Ascending aorta (tissue), 2 donors: ENCODE results near the gene MAN1C1. TPM values are rescaled to one million over a fixed set of nuclear protein-coding genes. Genes with fewer than 3 reads are reported as not detected.

Experiments used
- DNase-seq, 2 donors: peaks; one replicate each; pipeline ENCODE4 v3.0.0-alpha.2; 2019; ENCODE audit warnings: low spot score in 2 of 2
- H3K27ac ChIP-seq, 2 donors: fragments of 200-600 bp; sonication (generic); one replicate each; pipeline ENCODE4 v1.5.1; 2016 to 2017; ENCODE audit warnings: mild to moderate bottlenecking in 1 of 2
- H3K27me3 ChIP-seq: fragments of 200-600 bp; sonication (generic); one replicate; pipeline ENCODE4 v1.5.1; 2017
- H3K36me3 ChIP-seq, 2 donors: fragments of 200-600 bp; sonication (generic); one replicate each; pipeline ENCODE4 v1.5.1; 2016
- H3K4me1 ChIP-seq, 2 donors: fragments of 200-600 bp; sonication (generic); one replicate each; pipeline ENCODE4 v1.5.1; 2016 to 2017; ENCODE audit warnings: mild to moderate bottlenecking in 1 of 2
- H3K4me3 ChIP-seq, 2 donors: fragments of 200-600 bp; sonication (generic); one replicate each; pipeline ENCODE4 v1.5.1; 2016 to 2017; ENCODE audit warnings: mild to moderate bottlenecking in 1 of 2
- H3K9me3 ChIP-seq, 2 donors: fragments of 200-600 bp; sonication (generic); one replicate each; pipeline ENCODE4 v1.5.1; 2016
- intact Hi-C: fragments of 100-400 bp; cut with DNase I; formaldehyde crosslinking; loops from one replicate; pipeline ENCODE4 v1.15.1; 2023
- total RNA-seq: library from RNA; depleted of rRNA; stranded (reverse); fragments of >200 nt; gene quantifications from one replicate; pipeline ENCODE4 v1.1.0, GENCODE V29; 2016
- TF ChIP-seq, protein P1 (sequence below), 3 experiments: fragments of 200-600 bp in 2 of 3; fragments of 450-650 bp in 1 of 3; sonication (generic) in 2 of 3; IDR thresholded peaks; one replicate each; pipeline ENCODE4 v1.5.1; 2016 to 2019; ENCODE audit warnings: antibody characterized with exemption in 3 of 3, mild to moderate bottlenecking in 1 of 3, moderate library complexity in 1 of 3

The MAN1C1 gene
- total RNA-seq, 1 donor from 2014 or later: 14.3 TPM

DNA sequence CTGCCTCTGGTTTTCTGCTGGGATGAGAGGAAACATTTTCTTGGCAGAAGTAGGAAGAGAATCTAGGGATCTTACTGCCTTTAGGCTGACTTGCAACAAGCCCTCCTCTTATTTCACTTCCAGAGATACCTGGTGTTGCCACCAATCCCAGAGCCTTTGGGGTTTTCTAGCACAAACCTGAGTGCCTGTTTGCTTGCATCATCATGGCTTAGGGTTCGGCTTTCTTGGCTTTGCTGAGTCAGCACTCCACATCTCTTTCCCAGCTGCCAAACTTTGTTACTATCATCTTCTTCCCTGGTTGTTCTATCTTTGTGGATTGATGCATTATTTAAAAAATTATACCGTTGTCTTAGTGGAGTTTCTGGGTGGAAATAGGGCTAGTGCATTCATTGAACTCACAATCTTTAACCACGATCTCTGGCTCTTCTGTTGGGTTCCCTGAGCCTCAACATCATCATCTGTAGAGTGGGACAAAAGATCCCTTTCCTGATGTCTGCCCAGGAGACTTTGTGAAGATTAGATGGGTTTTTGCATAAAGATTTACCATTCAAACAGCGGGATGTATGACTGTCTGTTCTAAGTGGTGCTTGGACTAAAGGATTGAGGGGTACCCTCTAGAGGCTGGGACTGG lies 106.8 kb downstream of the MAN1C1 start:
- Histone ChIP-seq H3K4me3 (no peak overlapping the region), H3K9me3 (no peaks in the 10 kb centered on the region), H3K4me1 (peaks cover 0 to 10% of the 10 kb centered on the region in 2 donors), H3K27ac (no peak overlapping the region), H3K36me3 (no peaks in the 10 kb centered on the region), H3K27me3 (no peaks in the 10 kb centered on the region)
- DNase-seq: no peak
- TF ChIP-seq, protein P1, sequence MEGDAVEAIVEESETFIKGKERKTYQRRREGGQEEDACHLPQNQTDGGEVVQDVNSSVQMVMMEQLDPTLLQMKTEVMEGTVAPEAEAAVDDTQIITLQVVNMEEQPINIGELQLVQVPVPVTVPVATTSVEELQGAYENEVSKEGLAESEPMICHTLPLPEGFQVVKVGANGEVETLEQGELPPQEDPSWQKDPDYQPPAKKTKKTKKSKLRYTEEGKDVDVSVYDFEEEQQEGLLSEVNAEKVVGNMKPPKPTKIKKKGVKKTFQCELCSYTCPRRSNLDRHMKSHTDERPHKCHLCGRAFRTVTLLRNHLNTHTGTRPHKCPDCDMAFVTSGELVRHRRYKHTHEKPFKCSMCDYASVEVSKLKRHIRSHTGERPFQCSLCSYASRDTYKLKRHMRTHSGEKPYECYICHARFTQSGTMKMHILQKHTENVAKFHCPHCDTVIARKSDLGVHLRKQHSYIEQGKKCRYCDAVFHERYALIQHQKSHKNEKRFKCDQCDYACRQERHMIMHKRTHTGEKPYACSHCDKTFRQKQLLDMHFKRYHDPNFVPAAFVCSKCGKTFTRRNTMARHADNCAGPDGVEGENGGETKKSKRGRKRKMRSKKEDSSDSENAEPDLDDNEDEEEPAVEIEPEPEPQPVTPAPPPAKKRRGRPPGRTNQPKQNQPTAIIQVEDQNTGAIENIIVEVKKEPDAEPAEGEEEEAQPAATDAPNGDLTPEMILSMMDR (IDR thresholded peaks at IDR 0.05): no peak
- intact Hi-C loops: loop anchor here (5.0 kb wide), 1 partner anchor 66 kb away; no protein-coding TSS in a partner anchor

DNA sequence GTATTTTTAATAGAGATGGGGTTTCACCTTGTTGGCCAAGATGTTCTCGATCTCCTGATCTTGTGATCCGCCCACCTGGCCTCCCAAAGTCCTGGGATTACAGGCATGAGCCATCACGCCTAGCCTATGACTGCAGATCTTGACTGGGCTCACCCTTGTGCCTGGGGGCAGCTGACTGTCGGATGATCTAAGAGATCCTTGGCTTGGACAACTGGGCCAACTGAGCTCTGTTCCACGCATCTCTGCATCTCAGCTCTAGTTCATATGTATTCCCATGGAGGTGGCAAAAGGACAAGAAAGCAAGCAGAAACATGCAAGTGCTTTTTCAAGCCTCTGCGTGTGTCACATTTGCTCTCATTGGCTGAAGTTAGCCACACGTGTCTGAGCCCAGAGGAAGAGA lies 107.6 kb downstream of the MAN1C1 start:
- Histone ChIP-seq H3K4me3 (no peak overlapping the region), H3K27me3 (no peaks in the 10 kb centered on the region), H3K4me1 (peaks cover 0 to 10% of the 10 kb centered on the region in 2 donors), H3K36me3 (no peaks in the 10 kb centered on the region), H3K9me3 (no peaks in the 10 kb centered on the region), H3K27ac (no peak overlapping the region)
- intact Hi-C loops: loop anchor here (5.0 kb wide), 1 partner anchor 67 kb away; no protein-coding TSS in a partner anchor
- DNase-seq: no peak
- TF ChIP-seq, protein P1 (IDR thresholded peaks at IDR 0.05): no peak

DNA sequence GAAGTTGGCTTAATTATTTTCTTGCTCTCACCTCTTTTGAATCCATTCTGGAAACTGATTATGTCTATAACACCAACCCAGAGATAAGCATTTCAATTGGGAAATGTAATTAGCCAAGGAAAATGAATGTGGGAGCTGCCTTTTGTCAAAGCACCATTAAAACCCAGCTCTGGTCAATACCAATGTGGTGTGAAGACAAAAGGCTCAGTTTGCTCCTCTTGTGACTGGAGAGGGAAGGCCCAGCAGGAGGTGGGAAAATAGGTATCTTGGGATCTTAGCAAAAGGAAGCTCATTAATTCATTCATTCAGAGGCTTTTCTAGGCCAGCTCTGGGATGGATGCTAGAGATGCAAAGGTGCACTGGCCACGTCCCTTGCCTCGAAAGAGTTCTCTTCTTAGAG lies 108.4 kb downstream of the MAN1C1 start:
- Histone ChIP-seq H3K9me3 (no peaks in the 10 kb centered on the region), H3K27ac (no peak overlapping the region), H3K27me3 (no peaks in the 10 kb centered on the region), H3K4me3 (no peak overlapping the region), H3K4me1 (peaks cover 0 to 10% of the 10 kb centered on the region in 2 donors), H3K36me3 (no peaks in the 10 kb centered on the region)
- TF ChIP-seq, protein P1 (IDR thresholded peaks at IDR 0.05): no peak
- intact Hi-C loops: loop anchor here (5.0 kb wide), 1 partner anchor 68 kb away; no protein-coding TSS in a partner anchor
- no peak for DNase-seq

DNA sequence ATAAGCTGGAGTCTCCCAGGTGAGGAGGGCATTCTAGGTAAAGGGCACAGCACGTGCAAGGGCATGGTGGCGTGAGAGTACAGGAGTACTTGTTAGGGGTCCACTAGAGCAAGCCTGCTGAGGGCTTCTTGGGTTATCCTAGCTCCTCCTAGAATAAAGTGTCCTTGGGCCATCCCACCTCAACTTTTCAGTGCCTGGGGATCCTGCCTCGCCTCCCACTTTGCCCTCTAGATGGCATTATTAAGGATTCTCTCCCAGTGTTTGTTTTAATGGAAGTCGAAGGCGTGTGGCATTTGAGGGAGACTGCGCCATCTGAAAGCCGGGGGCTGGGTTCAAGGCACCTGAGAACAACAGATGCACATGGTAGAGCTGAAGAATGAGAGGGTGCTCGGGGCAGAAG lies 108.9 kb downstream of the MAN1C1 start:
- TF ChIP-seq, protein P1 (IDR thresholded peaks at IDR 0.05): no peak
- intact Hi-C loops: no loop called here
- no peak overlapping the region for H3K27ac ChIP-seq

DNA sequence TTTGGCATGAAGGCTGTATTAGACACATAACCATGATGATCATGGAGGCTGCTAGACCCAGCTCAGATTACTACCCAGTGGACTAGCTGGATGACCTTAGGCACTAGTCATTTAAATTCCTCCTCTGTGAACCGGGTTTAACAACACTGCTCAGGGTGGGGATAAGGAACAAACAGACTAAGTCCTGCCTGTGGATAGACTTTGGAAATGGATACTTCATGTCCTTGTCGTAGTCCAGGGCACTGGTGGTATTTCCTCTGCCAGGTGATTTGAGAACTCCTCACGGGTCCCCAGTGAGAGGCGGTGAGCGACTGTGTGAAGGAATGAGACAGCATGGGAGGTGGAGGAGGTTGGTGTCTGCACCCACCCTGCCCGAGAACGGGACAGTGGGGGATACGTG lies 110.5 kb downstream of the MAN1C1 start:
- peak overlapping the region in 1 of 2 donors; percentile 22 for H3K27ac ChIP-seq
- TF ChIP-seq, protein P1 (IDR thresholded peaks at IDR 0.05): no peak
- H3K9me3 ChIP-seq: no peaks in the 10 kb centered on the region
- no peak for DNase-seq
- intact Hi-C loops: no loop called here
- no peaks in the 10 kb centered on the region for H3K36me3 ChIP-seq
- no peaks in the 10 kb centered on the region for H3K27me3 ChIP-seq
- no peak overlapping the region for H3K4me3 ChIP-seq
- peaks cover 0 to 15% of the 10 kb centered on the region in 2 donors for H3K4me1 ChIP-seq

More for the DNA sequence above, 108.9 kb downstream of the MAN1C1 start:
- DNase-seq: no peak
- Histone ChIP-seq H3K4me1 (peaks cover 0 to 11% of the 10 kb centered on the region in 2 donors), H3K36me3 (no peaks in the 10 kb centered on the region), H3K9me3 (no peaks in the 10 kb centered on the region), H3K4me3 (no peak overlapping the region), H3K27me3 (no peaks in the 10 kb centered on the region)
